CD4-positive, alpha-beta T cell treated with Interleukin-6 at 100 ng/mL for 8 hours (primary cell): Measurements from ENCODE around the gene EEF1AKMT3.

ENCODE experiments used
- DNase-seq: peaks from one replicate; pipeline ENCODE4 v3.0.0-alpha.2; 2020; ENCODE audit warnings: mixed read lengths, low spot score

Gene EEF1AKMT3

DNA sequence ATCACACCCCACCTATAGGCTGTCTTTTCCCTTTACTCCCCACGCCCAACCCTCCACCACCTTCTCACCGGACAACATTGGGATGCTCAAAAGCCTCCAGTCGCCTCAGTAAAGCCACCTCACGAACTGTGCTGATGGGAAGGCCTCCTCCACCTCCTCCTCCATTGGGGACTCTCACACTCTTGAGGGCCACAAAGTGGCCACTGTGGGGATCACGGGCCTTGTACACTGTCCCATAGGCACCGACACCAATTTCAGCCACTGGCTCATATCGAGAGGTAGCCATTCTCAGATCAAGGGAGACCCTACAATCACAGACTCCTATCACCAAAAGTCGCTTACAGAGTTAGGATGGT is 21.0 kb upstream of the EEF1AKMT3 start:
- DNase-seq = no peak

DNA sequence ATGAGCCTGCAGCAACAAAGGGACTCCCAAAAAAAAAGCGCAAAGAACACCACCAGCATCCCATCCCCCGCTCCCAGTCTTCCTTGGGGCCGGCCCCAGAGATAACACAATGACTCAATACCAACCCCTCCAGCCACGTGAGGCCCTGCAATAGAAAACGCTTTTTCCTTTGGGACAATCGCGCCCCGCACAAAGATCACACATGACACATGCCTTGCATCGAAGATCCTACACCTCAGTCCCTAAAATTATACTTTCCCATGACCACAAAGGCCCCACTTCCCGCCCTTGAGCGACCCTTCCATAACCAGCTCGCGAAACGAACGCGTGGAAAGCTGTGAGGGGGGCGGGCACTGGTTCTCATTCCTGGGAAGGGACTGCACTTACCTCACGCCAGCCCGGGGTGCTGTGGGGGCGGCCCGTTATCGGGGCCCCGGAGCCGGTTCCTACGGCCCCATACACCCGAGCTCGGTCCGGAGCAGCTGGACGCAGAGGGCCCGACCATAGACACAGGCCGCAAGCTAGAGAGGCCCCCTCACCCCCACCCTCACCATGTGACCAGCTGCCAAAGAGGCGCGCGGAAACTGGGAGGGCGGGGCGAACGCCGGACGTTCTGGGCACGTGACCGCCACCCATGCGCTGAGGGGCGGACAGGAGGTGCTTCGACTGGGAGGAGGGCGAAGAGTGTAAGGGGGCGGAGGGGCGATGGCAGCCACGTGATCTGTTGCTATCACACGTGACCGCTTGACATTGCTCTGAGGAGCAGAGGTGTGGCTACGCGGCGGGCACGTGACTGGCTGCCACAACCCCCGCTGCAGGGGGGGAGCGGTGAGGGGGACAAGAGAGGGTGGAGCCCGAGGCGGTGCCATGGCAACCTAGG is 20.4 kb upstream of the EEF1AKMT3 start, which contains the start of gene CDK4:
TSS of gene CDK4 (minus strand) at position 523 of the 880 bp plus-strand sequence. CDS start 593 bp downstream, outside the sequence.
- DNase-seq = peak; percentile 100

DNA sequence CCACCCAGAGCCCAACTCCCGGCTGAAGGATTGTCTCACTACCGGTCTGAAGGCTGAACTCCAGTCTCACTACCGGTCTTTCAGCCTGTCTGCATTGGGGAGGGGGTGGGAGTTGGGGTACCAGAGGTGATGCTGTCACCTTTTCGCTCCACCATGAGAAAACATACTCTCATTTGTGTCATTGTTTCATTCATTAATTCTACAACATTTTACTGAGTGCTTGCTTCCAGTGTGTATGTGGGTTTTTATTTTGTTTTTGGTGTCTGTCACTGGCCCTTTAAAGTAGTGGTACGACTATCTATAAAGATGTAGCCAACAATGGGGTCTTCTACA is 19.8 kb upstream of the EEF1AKMT3 start:
- no peak for DNase-seq

DNA sequence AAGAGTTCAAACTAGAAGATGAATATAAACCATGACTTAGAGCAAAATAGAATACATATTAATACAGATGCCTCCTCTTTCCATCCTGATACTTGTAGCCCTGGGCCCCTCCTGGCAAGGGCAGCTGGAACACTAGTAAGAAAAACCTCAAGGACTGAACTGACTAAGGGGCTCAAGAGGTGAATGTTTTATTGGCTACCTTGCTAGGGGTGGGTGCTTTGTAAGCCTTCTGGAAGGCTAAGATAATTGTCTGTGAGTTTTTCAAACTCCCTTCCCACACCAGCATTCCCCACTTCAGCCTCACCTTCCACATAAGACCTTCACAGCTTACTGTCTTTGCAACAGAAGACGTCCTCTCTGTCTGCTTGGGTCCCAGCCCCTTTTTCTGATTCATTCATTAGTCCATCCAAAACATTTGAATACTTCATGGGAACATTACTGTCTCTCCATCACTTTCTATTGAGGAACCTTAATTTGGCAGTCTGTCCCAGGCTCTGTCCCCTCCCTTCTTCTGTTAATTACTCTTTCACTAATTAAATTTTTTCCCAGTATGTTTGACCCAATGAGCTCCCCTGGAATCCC is 18.6 kb upstream of the EEF1AKMT3 start:
- DNase-seq = no peak

DNA sequence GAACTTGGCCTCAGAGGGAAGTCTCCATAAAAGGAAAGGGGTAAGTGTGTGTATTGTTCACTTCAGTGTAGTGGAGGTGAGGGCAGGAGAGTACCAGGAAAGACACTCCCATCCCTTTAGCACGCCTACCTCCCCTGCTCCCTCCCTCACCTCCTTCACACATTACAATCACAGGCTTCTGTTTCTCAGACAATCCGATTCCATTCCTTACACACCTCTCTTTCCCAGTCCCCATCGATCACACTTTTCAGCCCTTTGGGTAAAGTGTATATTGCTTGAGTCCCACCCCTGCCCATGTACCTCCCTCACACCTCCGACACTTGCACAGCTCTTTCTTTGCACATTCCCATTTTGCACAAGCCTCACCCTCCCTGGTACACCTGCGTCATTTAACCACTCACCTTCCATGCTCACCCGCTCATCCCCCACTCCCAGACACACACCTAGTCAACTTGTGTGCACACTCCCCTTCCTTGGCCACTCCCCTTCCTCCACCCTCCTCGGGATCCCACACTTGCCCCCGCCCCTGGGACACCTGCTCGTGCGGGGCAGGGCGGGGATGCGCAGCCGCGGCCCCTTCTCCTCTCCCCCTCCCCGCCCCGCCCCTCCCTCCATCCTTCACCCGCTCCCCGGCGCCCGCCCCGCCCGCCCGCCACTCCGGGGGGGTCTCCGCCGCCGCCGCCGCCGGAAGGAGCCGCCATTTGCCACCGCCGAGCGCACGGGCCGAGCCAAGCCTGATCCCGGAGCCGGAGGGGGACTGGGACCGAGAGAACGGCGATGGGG is 17.8 kb upstream of the EEF1AKMT3 start, which contains the start of gene MARCHF9:
TSS of gene MARCHF9 (plus strand) at position 693 of the 783 bp plus-strand sequence. CDS start 426 bp downstream, outside the sequence.
- DNase-seq = peak; percentile 93

DNA sequence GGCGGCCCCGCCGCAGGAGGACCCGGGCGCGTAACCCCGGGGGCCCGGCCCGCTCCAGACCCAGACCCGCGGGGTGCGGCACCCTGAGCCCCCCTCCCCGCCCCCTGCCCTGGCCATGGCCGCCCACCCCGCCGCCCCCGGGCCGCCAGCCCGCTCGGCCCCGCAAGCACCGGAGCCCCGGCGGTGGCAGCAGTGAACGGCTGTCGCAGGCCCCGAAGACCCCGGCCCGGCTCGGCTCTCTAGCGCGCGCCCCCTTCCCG is 17.3 kb upstream of the EEF1AKMT3 start:
- no peak for DNase-seq

DNA sequence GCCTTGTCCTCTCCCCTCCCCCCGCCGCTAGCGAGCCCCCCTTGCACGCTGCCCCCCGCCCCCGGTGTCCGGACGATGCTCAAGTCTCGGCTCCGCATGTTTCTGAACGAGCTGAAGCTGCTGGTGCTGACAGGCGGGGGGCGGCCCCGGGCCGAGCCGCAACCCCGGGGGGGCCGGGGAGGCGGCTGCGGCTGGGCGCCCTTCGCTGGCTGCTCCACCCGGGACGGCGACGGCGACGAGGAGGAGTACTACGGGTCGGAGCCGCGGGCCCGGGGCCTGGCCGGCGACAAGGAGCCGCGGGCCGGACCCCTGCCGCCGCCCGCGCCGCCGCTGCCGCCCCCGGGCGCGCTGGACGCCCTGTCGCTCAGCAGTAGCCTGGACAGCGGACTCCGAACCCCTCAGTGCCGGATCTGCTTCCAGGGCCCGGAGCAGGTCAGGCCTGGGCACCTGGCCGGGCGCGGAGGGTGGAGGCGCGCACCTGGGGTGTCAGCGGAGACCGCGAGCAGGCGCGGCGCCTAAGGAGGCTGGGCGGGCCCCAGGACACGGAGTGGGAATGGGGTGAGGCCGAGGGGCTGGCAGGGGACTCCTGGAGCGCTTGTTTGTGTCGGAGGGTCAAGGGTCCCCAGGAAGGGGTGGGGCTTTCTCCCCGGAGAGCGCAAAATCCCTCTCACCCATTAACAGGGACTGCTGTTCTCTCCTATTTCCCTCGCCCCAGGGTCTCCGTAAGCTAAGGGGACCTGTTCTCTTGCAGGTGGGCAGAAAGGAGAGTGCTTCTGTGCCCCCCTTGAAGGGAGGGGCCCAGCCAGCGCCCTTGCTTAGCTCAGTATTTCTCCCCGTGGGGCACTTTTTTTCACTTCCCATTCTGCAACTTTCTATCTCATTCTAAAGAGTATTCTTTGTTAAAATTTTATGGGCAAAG is 16.7 kb upstream of the EEF1AKMT3 start:
- no peak for DNase-seq

DNA sequence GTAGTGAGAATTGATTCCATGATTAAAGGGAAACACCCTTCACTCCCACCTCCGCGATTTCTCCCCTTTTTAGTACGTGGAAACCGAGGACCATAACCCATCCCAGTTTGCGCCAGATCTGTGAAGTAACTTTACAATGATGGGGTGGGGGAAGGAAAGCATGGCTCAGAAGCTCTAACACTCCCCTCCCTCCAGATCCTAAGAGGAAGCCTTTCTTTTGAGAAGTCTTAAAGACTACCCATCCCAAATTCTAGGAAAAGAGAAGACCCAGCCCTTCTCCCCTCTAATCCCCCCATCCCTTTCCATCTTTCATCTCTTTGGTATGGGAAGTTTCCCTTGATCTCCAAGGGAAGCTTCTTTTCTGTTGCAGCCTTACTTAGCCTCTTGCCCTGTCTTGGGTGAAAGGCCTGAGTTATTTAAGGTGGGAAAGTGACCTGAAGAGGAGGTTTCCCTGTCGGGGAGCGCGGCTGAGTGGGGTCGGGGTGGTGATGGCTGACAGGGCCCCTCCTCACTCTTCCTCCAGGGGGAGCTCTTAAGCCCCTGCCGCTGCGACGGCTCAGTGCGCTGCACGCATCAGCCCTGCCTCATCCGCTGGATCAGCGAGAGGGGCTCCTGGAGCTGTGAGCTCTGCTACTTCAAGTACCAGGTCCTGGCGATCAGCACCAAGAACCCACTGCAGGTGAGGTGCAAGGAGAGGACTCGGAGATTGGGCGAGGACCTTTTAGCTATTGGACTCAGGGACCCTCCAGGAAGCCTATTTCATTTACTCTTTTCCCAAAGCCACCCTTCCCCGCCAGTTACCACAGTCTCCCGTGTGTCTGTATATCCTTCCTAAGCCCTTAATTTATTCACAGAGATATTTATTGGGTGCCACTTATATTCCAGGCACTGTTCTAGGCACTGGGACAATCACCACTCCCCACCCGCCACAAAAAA is 15.7 kb upstream of the EEF1AKMT3 start:
- peak; percentile 69 for DNase-seq

DNA sequence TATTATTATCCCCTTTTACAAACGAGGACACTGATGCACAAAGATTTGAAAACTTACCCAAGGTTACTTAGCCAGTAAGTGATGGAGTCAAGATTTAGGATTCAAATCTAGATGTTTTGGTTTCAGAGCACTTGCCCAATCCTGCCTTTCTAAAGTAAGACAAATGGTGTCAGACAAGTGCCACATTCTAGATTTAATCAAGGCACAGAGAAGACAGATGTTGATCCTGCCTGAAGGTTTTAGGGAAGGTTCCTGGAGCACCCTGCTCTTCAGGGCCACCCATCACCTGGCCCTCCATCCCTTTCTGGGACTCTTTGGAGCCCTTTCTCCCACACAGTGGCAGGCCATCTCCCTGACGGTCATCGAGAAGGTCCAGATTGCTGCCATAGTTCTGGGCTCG is 14.6 kb upstream of the EEF1AKMT3 start:
- no peak for DNase-seq

DNA sequence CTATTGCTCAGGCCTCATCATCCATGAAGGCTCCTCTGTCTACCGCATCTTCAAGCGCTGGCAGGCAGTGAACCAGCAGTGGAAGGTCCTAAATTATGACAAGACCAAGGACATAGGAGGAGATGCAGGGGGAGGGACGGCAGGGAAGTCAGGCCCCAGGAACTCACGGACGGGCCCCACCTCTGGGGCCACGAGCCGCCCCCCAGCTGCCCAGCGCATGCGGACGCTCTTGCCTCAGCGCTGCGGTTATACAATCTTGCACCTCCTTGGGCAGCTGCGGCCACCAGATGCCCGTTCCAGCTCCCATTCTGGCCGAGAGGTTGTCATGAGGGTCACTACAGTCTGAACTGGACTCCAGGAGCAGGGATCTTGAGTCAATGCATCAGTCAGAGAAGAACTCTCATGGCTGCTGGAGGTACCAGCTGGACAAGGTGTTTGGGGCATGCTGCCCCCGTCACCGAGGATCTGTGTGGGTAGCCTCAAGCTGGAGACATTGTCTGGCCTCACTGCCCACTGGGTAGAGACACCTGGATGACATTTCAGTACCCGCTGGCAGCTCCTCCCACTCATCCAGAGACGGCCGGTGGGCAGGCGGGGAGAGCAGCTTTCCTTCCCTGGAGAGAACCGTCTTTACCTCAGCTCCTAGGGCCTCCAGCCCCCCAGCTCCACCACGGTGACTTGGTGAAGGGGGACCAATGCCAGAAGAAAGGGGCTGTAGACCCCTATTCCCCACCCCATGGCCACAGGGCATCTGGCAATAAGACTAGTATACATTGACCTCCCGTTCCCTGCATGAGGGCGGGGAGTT is 13.7 kb upstream of the EEF1AKMT3 start:
- DNase-seq = no peak

DNA sequence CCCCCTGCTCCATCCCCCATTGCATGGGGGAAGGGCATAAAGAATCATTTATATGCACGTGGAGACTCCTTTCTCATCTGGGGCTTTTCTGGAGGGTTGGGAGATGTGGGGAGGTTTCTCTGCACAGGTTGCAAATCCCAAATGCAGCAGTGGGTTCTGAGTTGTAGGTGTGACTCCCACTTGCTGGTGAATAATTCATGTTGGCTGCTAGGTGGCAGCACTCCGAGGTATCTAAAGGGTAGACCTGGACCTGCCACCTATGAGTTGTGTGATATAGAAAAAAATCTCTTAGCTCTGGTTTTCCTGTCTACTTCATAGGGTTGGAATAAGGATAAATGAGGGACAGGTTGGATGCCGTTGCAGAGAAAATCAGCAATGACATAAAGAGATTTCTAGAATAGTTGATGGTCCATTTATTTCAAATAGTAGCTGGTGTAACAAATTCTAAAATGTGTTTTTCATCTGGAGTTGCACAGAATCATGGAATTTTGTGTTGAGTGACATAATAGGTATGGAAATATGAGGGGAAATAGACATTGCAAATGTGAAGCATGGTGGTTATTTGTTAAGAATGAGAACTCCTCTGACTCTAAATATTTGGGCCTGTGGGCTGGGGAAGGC is 12.9 kb upstream of the EEF1AKMT3 start:
- DNase-seq = peak; percentile 56

DNA sequence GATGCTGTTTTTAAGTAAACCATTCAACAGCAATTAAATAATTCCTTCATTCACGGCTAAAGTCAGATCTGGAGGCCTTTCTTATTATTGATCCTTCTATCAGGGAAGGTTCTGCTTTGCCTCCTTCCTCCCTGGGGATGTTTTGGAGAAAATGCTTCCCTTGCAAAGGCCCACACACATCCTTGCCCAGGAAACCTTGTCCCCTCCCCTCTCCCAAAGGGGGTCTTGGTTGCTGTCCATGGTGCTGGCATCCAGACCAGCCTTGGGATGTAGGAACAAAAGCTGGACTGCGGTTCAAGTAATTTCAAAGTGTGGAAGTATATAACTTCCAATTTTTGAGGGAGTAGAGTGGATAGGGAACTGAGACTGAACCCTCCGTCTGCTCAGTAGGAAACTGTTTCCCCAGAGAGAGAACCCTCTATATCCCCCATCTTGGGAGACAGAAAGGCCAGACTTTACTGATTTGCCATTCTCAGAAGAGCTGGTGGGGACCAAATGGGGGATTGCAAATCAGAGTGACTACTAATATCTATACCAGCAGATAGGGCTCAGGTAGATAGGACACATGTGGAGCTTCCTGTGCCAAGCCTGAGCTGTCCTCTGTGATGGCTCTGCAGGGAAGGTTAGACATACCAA is 11.9 kb upstream of the EEF1AKMT3 start:
- DNase-seq = no peak

DNA sequence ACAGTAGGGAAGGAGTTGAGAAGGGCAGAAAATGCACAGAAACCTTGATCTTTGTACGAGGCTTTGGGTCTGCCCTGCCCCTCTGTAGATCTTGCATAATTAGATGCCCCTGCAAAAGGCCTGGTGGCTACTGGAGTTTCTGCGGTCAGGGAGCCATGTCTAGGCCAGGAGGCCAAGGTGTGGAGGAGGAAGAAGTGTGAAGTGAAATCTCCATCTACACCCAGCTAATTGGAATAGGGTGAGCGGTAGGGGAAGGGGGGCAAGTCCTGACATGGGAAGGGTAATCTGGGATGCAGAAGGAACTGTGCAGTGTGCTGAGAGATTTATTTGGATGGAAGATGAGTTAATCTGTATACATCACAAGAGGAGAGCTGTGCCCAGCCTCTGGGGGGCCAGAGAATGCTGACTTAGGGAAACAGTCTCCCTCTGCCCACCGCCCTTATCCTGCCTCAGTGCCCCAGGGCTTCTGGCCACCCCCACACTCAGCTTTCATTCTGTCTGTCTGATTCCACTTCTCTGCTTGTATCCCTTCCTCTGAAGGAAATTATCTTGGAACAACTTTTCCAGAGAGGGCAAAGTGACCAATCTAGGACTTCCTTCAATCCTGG is 10.9 kb upstream of the EEF1AKMT3 start:
- DNase-seq = no peak

DNA sequence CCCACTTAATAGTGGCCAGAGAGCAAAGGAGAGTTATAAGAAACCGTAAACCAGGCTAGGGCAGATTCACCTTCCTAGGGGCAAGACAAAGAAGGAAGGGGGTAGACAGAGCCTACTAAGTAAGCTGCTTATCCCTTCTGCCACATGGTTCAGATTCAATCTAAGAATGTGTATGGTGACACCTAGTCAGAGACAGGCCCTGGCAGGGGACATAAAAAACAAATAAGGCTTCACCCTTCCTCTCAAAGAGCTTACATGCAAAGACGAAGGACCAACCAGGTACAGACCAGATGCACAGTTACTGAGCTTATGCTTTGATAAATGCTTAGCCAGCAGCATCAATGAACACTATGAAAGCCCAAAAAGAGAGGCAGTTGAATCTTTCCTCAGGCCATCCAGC is 10.0 kb upstream of the EEF1AKMT3 start:
- no peak for DNase-seq

DNA sequence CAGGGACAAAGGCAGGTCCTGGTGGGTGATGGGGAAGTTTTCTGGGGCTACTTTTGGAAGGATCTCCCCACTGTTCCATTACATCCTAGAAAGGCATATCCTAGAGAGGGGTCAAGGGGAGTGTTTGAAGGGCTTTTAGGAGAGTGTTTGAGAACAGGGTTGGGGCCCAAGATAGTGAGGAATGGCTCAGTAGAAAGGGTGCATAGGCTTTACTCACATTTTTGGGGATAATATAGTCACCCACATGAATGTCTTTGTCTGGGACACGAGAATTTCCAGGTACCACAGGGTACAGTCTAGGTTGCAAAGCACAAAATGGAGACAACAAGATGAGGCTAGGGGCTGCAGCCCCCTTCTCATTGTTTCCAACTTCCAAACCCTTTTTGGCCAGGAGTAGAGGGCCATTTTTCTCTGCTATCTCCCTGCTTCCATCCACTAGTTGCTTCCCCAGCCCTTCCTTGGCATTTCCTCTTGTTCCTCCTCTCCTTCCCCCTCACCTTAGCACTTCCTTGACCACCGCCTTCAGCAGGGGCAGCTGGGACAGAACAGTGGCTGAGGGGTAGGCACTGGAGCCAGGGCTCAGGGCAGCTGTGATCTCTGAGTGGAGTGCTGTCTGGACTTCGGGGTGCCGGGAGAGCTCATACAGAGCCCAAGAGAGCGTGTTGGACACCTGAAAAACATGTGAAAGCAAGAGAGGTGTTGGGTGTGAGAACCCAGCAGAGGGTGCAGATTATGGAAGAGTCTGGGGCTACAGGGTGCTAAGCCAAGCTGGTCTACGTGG is 8.3 kb upstream of the EEF1AKMT3 start:
- DNase-seq = no peak

DNA sequence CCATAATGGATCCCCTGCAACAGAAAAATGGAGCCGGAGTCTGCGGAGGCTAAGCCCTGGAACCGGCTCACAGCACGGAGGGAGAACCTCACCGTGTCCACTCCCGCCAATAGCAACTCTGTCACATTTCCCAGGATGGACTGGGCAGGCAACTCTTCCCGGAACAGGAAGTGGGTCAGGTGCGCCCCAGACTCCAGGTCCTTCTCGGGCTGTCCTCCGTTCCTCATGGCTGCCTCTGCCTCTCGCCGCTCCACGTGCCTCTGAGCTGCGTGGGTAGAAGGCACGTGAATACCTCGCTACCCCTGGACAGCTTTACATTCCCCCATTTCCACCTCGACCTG is 7.8 kb upstream of the EEF1AKMT3 start:
- DNase-seq = no peak

DNA sequence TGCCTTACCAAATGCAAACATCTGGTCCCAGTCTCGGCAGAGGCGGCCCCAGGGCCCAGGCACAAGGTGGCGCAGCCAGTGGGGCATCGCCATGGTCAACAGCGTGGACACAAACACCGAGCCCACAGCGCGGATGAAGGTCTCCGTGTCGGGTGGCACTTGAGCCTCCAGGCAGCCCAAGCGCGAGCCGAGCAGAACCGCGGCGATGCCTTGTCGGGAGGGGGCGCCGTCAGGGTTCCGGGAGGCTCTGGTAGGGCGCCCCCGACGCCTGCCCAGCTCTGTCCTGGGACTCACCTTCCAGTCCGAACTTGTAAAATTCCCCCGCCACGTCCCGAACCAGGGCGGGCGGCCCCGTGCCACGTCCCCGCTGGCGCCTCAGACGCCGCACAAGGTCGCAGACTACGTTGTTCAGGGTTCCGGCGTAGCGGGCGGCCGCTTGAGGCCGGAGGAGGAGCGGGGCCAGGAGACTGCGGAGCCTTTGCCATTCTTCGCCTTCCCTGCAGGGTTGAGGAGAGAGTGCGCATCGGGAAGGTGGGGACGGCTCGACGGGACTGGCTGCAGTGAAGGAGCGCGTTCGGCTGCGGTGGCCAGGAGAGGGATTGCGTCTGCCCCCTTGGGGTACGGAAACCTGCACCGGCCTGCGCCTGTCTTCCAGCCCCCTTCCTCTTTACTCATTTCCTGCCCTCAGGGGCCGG is 7.3 kb upstream of the EEF1AKMT3 start:
- peak; percentile 42 for DNase-seq
